ENCODE results near the gene RAP2B.

The RAP2B gene

GRCh38 chr3:153195349-153195879, 33.4 kb downstream of the RAP2B start:
- Histone ChIP-seq H3K9me3 (ENCODE audit: low read length) (no peaks in the 10 kb centered on the region), H2AFZ (ENCODE audit: low read length) (no peak overlapping the region), H4K20me1 (ENCODE audit: insufficient read depth, low read length) (no peaks in the 10 kb centered on the region), H3K9ac (ENCODE audit: low read length) (no peak overlapping the region), H3K4me3 (ENCODE audit: low read depth, low read length, poor library complexity, severe bottlenecking) (no peak overlapping the region), H3K4me1 (ENCODE audit: insufficient read depth, low read length, severe bottlenecking) (no peaks in the 10 kb centered on the region), H3K36me3 (ENCODE audit: insufficient read depth, low read length) (no peaks in the 10 kb centered on the region), H3K4me2 (ENCODE audit: low read length) (no peak overlapping the region), H3K27me3 (ENCODE audit: insufficient read depth, low read length) (no peaks in the 10 kb centered on the region), H3K9me2 (ENCODE audit: low read depth, low read length) (no peaks in the 10 kb centered on the region), H3K27ac (ENCODE audit: low read depth, low read length, poor library complexity, severe bottlenecking) (no peak overlapping the region), H3K79me2 (ENCODE audit: insufficient read depth, low read length) (no peaks in the 10 kb centered on the region), H3F3A (ENCODE audit: insufficient read depth, low read length) (no peaks in the 10 kb centered on the region)
- TF ChIP-seq EZH2 (IDR thresholded peaks at IDR 0.05; ENCODE audit: borderline replicate concordance, low read length) (no peak), CTCF (IDR thresholded peaks at IDR 0.05; ENCODE audit: low read length) (no peak)

- no peak for TF ChIP-seq CTCF (IDR thresholded peaks at IDR 0.05; ENCODE audit: low read length)
- TF ChIP-seq EZH2 (IDR thresholded peaks at IDR 0.05; ENCODE audit: borderline replicate concordance, low read length) = no peak
- no peak overlapping the region for H3K27ac ChIP-seq (ENCODE audit: low read depth, low read length, poor library complexity, severe bottlenecking)
- no peak overlapping the region for H3K4me3 ChIP-seq (ENCODE audit: low read depth, low read length, poor library complexity, severe bottlenecking)
- no peaks in the 10 kb centered on the region; the same call in 1 of the 2 replicates for H4K20me1 ChIP-seq (ENCODE audit: insufficient read depth, low read length)
- no peaks in the 10 kb centered on the region for H3F3A ChIP-seq (ENCODE audit: insufficient read depth, low read length)
- H3K9me2 ChIP-seq (ENCODE audit: low read depth, low read length) = no peaks in the 10 kb centered on the region
- no peaks in the 10 kb centered on the region for H3K4me1 ChIP-seq (ENCODE audit: insufficient read depth, low read length, severe bottlenecking)
- no peaks in the 10 kb centered on the region for H3K79me2 ChIP-seq (ENCODE audit: insufficient read depth, low read length)
- no peaks in the 10 kb centered on the region for H3K9me3 ChIP-seq (ENCODE audit: low read length)
- no peaks in the 10 kb centered on the region for H3K27me3 ChIP-seq (ENCODE audit: insufficient read depth, low read length)
- no peaks in the 10 kb centered on the region for H3K36me3 ChIP-seq (ENCODE audit: insufficient read depth, low read length)
- no peak overlapping the region for H3K9ac ChIP-seq (ENCODE audit: low read length)
- no peak overlapping the region for H3K4me2 ChIP-seq (ENCODE audit: low read length)
- H2AFZ ChIP-seq (ENCODE audit: low read length) = no peak overlapping the region
Measured at GRCh38 chr3:153209596-153209995, 47.6 kb downstream of the RAP2B start.

GRCh38 chr3:153210146-153210545, 48.1 kb downstream of the RAP2B start:
- Histone ChIP-seq H4K20me1 (ENCODE audit: insufficient read depth, low read length) (no peaks in the 10 kb centered on the region; the same call in 1 of the 2 replicates), H3K4me1 (ENCODE audit: insufficient read depth, low read length, severe bottlenecking) (no peaks in the 10 kb centered on the region), H3K9me2 (ENCODE audit: low read depth, low read length) (no peaks in the 10 kb centered on the region), H3K27me3 (ENCODE audit: insufficient read depth, low read length) (no peaks in the 10 kb centered on the region), H3K4me3 (ENCODE audit: low read depth, low read length, poor library complexity, severe bottlenecking) (no peak overlapping the region), H3K4me2 (ENCODE audit: low read length) (no peak overlapping the region), H3K9me3 (ENCODE audit: low read length) (no peaks in the 10 kb centered on the region), H3K79me2 (ENCODE audit: insufficient read depth, low read length) (no peaks in the 10 kb centered on the region), H3F3A (ENCODE audit: insufficient read depth, low read length) (no peaks in the 10 kb centered on the region), H3K9ac (ENCODE audit: low read length) (no peak overlapping the region), H2AFZ (ENCODE audit: low read length) (no peak overlapping the region), H3K36me3 (ENCODE audit: insufficient read depth, low read length) (no peaks in the 10 kb centered on the region), H3K27ac (ENCODE audit: low read depth, low read length, poor library complexity, severe bottlenecking) (no peak overlapping the region)
- no peak for TF ChIP-seq CTCF (IDR thresholded peaks at IDR 0.05; ENCODE audit: low read length)
- TF ChIP-seq EZH2 (IDR thresholded peaks at IDR 0.05; ENCODE audit: borderline replicate concordance, low read length) = no peak
